ENCODE measurements around the gene PBX1. TPM values are rescaled to one million over a fixed set of nuclear protein-coding genes. Genes with fewer than 3 reads are reported as not detected.

The PBX1 gene
- total and polyA plus RNA-seq, 2 of the 4 experiments (the other 2 are of a cell fraction), result 13.9 to 17.9 TPM

- WGBS, 2 experiments (ENCODE audit: extremely low coverage in 2 of 2, insufficient read length in 1 of 2), result no CpG with 5 or more reads among the region's 5 CpGs
- dilution Hi-C loops (cut with HindIII; ENCODE audit: low sequenced_read_pairs, unreplicated experiment), result no loop called here
These were observed 25.0 kb downstream of the PBX1 start for GRCh38 chr1:164583835-164584539.

More at GRCh38 chr1:164583835-164584539, 25.0 kb downstream of the PBX1 start:
- Histone ChIP-seq H3K79me1 (ENCODE audit: low read depth in 1 of 2, low read length in 2 of 2) (peaks cover 2 to 10% of the 10 kb centered on the region in 2 experiments; a peak in 3 of 4 replicates), H4K20me1 (ENCODE audit: insufficient read depth, low read length) (no peaks in the 10 kb centered on the region), H2AK5ac (ENCODE audit: low read depth, low read length) (no peak overlapping the region), H3K4me3 (ENCODE audit: insufficient read depth, low read depth, low read length) (no peak overlapping the region), H3K9me1 (ENCODE audit: insufficient read depth, low read length) (peaks cover 4% of the 10 kb centered on the region; the same call in 1 of the 2 replicates), H2BK120ac (ENCODE audit: low read depth, low read length) (no peak overlapping the region), H2BK5ac (ENCODE audit: low read depth, low read length, poor library complexity, severe bottlenecking) (no peak overlapping the region), H3K9ac (ENCODE audit: low read depth, low read length) (no peak overlapping the region), H3K56ac (ENCODE audit: extremely low read depth, insufficient read depth, low read length) (no peak overlapping the region), H4K91ac (ENCODE audit: insufficient read depth, low read depth, low read length) (no peak overlapping the region), H2AK9ac (replicated peaks; ENCODE audit: low read depth, low read length, poor library complexity) (no peak overlapping the region), H3K14ac (replicated peaks; ENCODE audit: low read depth, low read length) (no peak overlapping the region), H3K27me3 (ENCODE audit: control insufficient read depth, insufficient read depth, low read length) (no peaks in the 10 kb centered on the region), H4K5ac (ENCODE audit: low read depth, low read length) (no peak overlapping the region), H3K23ac (ENCODE audit: low read depth, low read length) (no peak overlapping the region), H2AFZ (replicated peaks; ENCODE audit: low read length, poor library complexity) (no peak overlapping the region), H3K4me1 (ENCODE audit: control insufficient read depth, insufficient read depth, low read length) (peaks cover 10% of the 10 kb centered on the region), H3K18ac (ENCODE audit: low read depth, low read length) (no peak overlapping the region), H3K4ac (ENCODE audit: low read depth, low read length) (no peak overlapping the region), H4K8ac (ENCODE audit: low read depth in 2 of 2, low read length in 2 of 2) (no peak overlapping the region), H3K27ac (ENCODE audit: insufficient read depth, low read length) (no peak overlapping the region), H2BK15ac (ENCODE audit: low read depth, low read length) (no peak overlapping the region), H2BK20ac (ENCODE audit: low read depth, low read length) (no peak overlapping the region), H3K4me2 (ENCODE audit: low read depth, low read length) (no peak overlapping the region), H3K9me3 (ENCODE audit: control insufficient read depth, insufficient read depth, low read length) (no peaks in the 10 kb centered on the region), H3K36me3 (ENCODE audit: control insufficient read depth, insufficient read depth, low read length) (peaks cover 14% of the 10 kb centered on the region; the same call in 1 of the 2 replicates)
- CTCF ChIA-PET, result interaction anchor here (0.8 kb wide), 1 partner anchor 19 kb away, joined by 3 read pairs; no protein-coding TSS in a partner anchor
- TF ChIP-seq MAFK (IDR thresholded peaks at IDR 0.05; ENCODE audit: low read depth, low read length) (no peak), CEBPB (IDR thresholded peaks at IDR 0.05; ENCODE audit: low read depth, low read length) (no peak), FOS (IDR thresholded peaks at IDR 0.05; ENCODE audit: low read depth, low read length) (no peak), CTCF (conservative IDR thresholded peaks at IDR 0.05; ENCODE audit: low read depth, low read length) (no peak), CHD1 (IDR thresholded peaks at IDR 0.05; ENCODE audit: low read depth, low read length) (no peak), ELK1 (IDR thresholded peaks at IDR 0.05; ENCODE audit: borderline replicate concordance, low read depth, low read length) (no peak), POLR2A (IDR thresholded peaks at IDR 0.05; ENCODE audit: low read depth, low read length) (no peak), RAD21 (IDR thresholded peaks at IDR 0.05; ENCODE audit: low read length) (no peak)
- no TSS peak for BruUV-seq (replicated peaks)
- in situ Hi-C loops (cut with MboI; ENCODE audit: low sequenced_read_pairs) (no loop called here), intact Hi-C loops (cut with micrococcal nuclease) (no loop called here)
- no peak for ATAC-seq (ENCODE audit: low read depth)
- POLR2A ChIA-PET (ENCODE audit: unreplicated experiment), result no interaction called here
- no peak for DNase-seq
